Endodermal cell (in vitro differentiated cells): ENCODE data around the gene FDXR. TPM values are rescaled to one million over a fixed set of nuclear protein-coding genes. Genes with fewer than 3 reads are reported as not detected.

ENCODE experiments used
- DNase-seq: peaks from one replicate; pipeline ENCODE4 v3.0.0-alpha.2; 2017
- H3K27ac ChIP-seq: 2 replicates; pipeline ENCODE4 v1.5.1; 2013; ENCODE audit warnings: mild to moderate bottlenecking, low read depth, low read length, moderate library complexity
- H3K27me3 ChIP-seq: 2 replicates; pipeline ENCODE4 v1.6.1; 2013; ENCODE audit warnings: mild to moderate bottlenecking, low read length, moderate library complexity; ENCODE audit not compliant: insufficient read depth, control insufficient read depth, poor library complexity, severe bottlenecking
- H3K36me3 ChIP-seq: 2 replicates; pipeline ENCODE4 v1.7.0; 2013; ENCODE audit warnings: mild to moderate bottlenecking, low read length, moderate library complexity; ENCODE audit not compliant: control insufficient read depth, insufficient read depth
- H3K4me1 ChIP-seq: one replicate; pipeline ENCODE4 v1.7.0; 2013; ENCODE audit warnings: low read length; ENCODE audit not compliant: control insufficient read depth, insufficient read depth
- H3K4me3 ChIP-seq: 2 replicates; pipeline ENCODE4 v1.5.1; 2013; ENCODE audit warnings: mild to moderate bottlenecking, low read length, moderate library complexity
- H3K9ac ChIP-seq: 2 replicates; pipeline ENCODE4 v1.6.1; 2013; ENCODE audit warnings: mild to moderate bottlenecking, low read length, moderate library complexity; ENCODE audit not compliant: poor library complexity, severe bottlenecking; ENCODE audit errors: extremely low read depth
- H3K9me3 ChIP-seq: 2 replicates; pipeline ENCODE4 v1.6.1; 2013; ENCODE audit warnings: mild to moderate bottlenecking, low read length, moderate library complexity; ENCODE audit not compliant: control insufficient read depth
- H3K27ac Mint-ChIP-seq: 2 replicates; pipeline ENCODE4 v1.8.0; 2020; ENCODE audit warnings: mixed read lengths
- H3K27me3 Mint-ChIP-seq: 2 replicates; pipeline ENCODE4 v1.8.0; 2021; ENCODE audit warnings: mild to moderate bottlenecking, mixed read lengths; ENCODE audit not compliant: insufficient read depth
- H3K36me3 Mint-ChIP-seq: 2 replicates; pipeline ENCODE4 v1.8.0; 2020; ENCODE audit warnings: low read depth, mixed read lengths
- H3K4me1 Mint-ChIP-seq: 2 replicates; pipeline ENCODE4 v1.8.0; 2020; ENCODE audit warnings: mixed read lengths
- H3K4me3 Mint-ChIP-seq: 2 replicates; pipeline ENCODE4 v1.8.0; 2020; ENCODE audit warnings: mild to moderate bottlenecking, moderate library complexity, mixed read lengths
- H3K9me3 Mint-ChIP-seq: 2 replicates; pipeline ENCODE4 v1.8.0; 2020; ENCODE audit warnings: mild to moderate bottlenecking, mixed read lengths
- WGBS, 2 experiments: methylation state at CpG; one replicate each; pipeline versions ENCODE4 v1.1.5 to v1.1.7; 2013; ENCODE audit warnings: missing lambda C conversion rate in 2 of 2, mixed read lengths in 1 of 2; ENCODE audit not compliant: insufficient coverage in 1 of 2, insufficient read length in 1 of 2; 5-methylcytosine and 5-hydroxymethylcytosine counted together
- total RNA-seq, 2 donors: library from RNA; stranded (reverse); fragmentation: NEBNext Ultra II Directional in 1 of 2; extraction: Animal tissue kit (Norgen Biotek cat#: 25700) in 1 of 2; gene quantifications; 2 replicates in 1 of 2; 3 replicates in 1 of 2; pipeline ENCODE4 v1.2.1, GENCODE V29; 2021
- TF ChIP-seq, protein P1 (sequence below): fragments of 200-600 bp; sonication (generic); conservative IDR thresholded peaks from 2 replicates; pipeline ENCODE4 v1.5.0; 2021; ENCODE audit warnings: antibody characterized with exemption, mild to moderate bottlenecking

Gene FDXR
- total RNA-seq, 2 donors from 2014 or later: 17.3 to 19.4 TPM

DNA sequence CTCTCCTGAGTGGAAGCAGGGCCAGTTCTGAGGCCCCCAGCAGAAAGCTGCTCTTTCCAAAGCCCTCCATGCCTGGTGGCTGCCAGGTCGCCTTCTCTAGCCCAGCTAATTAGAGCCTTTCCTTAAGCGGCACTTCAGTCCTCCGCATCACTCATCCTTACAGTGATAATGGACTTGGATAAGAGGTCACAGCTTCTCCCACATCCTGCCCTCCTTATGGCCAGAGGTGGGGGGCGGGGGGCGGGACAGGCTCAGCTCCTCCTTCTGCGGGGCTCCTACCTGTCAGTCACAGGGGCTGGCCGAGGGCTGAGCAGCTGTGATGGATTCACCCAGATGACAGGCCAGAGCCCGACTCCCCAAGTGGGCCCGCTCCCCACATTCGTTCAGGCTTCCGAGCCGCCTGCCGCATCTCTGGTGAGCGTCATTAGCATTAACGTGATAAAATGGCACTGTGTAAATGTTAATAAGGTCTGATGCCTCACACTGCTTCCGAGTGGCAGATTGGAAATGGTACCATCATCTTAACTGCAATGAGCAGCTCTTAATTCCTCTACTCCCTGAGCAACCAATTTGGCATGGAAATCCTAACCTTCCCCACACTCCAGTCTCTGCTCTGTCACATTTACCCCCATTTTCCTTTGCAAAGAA, 54.4 kb downstream of the FDXR start:
- H3K4me1 ChIP-seq: peaks cover 8% of the 10 kb centered on the region
- Mint-ChIP-seq H3K9me3 (no peaks in the 10 kb centered on the region), H3K27me3 (no peaks in the 10 kb centered on the region), H3K4me3 (no peak overlapping the region), H3K27ac (no peak overlapping the region), H3K4me1 (no peaks in the 10 kb centered on the region), H3K36me3 (peaks cover 41% of the 10 kb centered on the region)
- H3K4me3 ChIP-seq: no peak overlapping the region
- no peaks in the 10 kb centered on the region for H3K27me3 ChIP-seq
- DNase-seq: peak; percentile 60
- 89 to 92% methylated on average over 12 to 16 of the region's 16 CpGs for WGBS, 2 experiments
- H3K27ac ChIP-seq: no peak overlapping the region
- TF ChIP-seq, protein P1, sequence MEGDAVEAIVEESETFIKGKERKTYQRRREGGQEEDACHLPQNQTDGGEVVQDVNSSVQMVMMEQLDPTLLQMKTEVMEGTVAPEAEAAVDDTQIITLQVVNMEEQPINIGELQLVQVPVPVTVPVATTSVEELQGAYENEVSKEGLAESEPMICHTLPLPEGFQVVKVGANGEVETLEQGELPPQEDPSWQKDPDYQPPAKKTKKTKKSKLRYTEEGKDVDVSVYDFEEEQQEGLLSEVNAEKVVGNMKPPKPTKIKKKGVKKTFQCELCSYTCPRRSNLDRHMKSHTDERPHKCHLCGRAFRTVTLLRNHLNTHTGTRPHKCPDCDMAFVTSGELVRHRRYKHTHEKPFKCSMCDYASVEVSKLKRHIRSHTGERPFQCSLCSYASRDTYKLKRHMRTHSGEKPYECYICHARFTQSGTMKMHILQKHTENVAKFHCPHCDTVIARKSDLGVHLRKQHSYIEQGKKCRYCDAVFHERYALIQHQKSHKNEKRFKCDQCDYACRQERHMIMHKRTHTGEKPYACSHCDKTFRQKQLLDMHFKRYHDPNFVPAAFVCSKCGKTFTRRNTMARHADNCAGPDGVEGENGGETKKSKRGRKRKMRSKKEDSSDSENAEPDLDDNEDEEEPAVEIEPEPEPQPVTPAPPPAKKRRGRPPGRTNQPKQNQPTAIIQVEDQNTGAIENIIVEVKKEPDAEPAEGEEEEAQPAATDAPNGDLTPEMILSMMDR: no peak
- no peak overlapping the region for H3K9ac ChIP-seq
- H3K36me3 ChIP-seq: peaks cover 9% of the 10 kb centered on the region
- no peaks in the 10 kb centered on the region for H3K9me3 ChIP-seq

DNA sequence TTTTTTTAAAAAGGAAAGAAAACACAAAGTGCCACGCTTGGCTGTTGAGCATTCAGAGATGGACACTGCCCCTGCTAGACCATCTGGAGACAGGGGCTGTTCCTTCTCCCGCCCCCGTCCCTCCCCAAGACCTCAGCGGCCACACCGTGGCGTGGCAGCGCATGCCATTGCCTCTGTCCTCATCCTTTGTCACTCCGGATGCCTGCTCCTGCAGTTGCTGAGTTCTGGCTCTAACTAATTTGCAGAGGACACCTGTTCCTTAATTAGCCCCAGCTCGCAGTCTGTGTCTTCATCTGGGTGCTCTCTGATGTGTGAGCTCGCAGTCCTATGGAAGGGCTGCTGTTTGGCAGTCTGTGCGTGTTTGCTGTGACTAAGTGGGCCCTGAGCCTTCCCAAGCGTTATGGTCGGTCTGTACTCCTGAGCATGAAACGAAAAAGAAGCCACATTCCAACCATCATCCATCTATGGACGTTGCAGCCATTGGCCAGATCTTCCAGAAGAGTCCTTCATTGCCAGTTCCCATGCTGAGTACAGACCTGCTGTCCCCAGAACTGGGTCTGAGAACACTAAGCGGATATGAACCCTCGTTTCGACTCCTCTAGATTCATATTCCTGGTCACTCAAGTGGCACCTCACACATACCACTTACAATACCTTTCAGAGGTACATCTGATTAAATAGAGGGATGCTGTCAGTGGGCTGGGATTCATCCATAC, 55.7 kb downstream of the FDXR start:
- no peak for DNase-seq
- H3K27ac ChIP-seq: no peak overlapping the region
- H3K4me3 Mint-ChIP-seq: no peak overlapping the region
- no peak overlapping the region for H3K4me3 ChIP-seq
- H3K27ac Mint-ChIP-seq: no peak overlapping the region
- TF ChIP-seq, protein P1: no peak
- H3K27me3 ChIP-seq: no peaks in the 10 kb centered on the region
- no peaks in the 10 kb centered on the region for H3K9me3 Mint-ChIP-seq
- H3K27me3 Mint-ChIP-seq: no peaks in the 10 kb centered on the region
- H3K9me3 ChIP-seq: no peaks in the 10 kb centered on the region
- peaks cover 6% of the 10 kb centered on the region for H3K4me1 Mint-ChIP-seq
- H3K36me3 Mint-ChIP-seq: peaks cover 46% of the 10 kb centered on the region
- peaks cover 8% of the 10 kb centered on the region for H3K4me1 ChIP-seq
- 92 to 94% methylated on average over 11 to 17 of the region's 18 CpGs for WGBS, 2 experiments
- no peak overlapping the region for H3K9ac ChIP-seq
- H3K36me3 ChIP-seq: peaks cover 7% of the 10 kb centered on the region

DNA sequence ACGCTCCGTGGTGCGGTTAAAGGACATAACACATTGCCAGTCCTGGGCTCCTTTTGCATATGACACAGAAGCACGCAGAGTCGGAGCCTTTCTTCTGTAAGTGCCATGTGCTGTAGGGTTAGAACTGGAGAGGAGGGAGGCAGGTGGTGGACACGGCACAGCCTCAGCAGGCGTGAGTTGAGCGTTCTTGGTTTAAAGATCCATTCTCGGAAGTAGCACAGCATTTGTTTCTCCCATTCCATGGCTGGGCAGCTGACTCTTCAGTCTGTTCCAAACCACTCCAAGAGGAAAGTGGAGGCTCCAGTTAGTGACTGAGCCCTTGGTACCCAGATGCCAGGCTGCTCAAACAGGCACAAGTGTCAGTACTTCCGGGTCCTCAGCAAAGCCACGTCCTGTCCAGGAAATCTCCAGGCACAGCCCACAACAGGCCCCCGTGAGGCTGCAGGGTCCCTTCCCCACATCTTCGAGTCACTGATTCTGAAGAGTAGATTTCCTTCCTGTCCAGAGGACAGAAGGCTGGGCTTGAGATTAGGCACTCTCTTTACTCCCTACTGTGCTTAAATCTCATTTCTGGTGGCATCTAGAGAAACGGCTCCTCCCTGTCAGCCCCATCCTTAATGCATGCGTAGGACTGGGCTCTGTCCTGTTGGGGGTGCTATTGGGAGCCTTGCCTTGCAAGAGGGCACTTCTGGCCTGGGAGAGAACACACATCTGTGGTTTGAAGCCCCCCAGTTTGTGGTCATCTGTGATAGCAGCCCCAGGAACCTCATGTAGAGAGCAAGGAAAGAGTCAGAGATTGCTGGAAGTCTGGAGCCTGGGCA, 57.0 kb downstream of the FDXR start:
- no peaks in the 10 kb centered on the region for H3K9me3 Mint-ChIP-seq
- no peaks in the 10 kb centered on the region for H3K27me3 Mint-ChIP-seq
- Histone ChIP-seq H3K4me1 (peaks cover 8% of the 10 kb centered on the region), H3K9ac (no peak overlapping the region), H3K27ac (no peak overlapping the region), H3K9me3 (no peaks in the 10 kb centered on the region), H3K36me3 (peaks cover 9% of the 10 kb centered on the region), H3K27me3 (no peaks in the 10 kb centered on the region), H3K4me3 (no peak overlapping the region)
- TF ChIP-seq, protein P1: peak; percentile 77
- peak; percentile 92 for DNase-seq
- peaks cover 8% of the 10 kb centered on the region for H3K4me1 Mint-ChIP-seq
- peaks cover 50% of the 10 kb centered on the region for H3K36me3 Mint-ChIP-seq
- H3K27ac Mint-ChIP-seq: no peak overlapping the region
- WGBS, 2 experiments: 86 to 93% methylated on average over 12 to 15 of the region's 15 CpGs
- no peak overlapping the region for H3K4me3 Mint-ChIP-seq
